Esophagus (tissue), 2 donors: ENCODE results near the gene LRRC36. TPM values are rescaled to one million over a fixed set of nuclear protein-coding genes. Genes with fewer than 3 reads are reported as not detected.

Experiments
- H3K27ac ChIP-seq, 2 donors: one replicate each; pipeline ENCODE4 v1.5.1; 2013; ENCODE audit warnings: low read depth in 2 of 2, mild to moderate bottlenecking in 2 of 2, inconsistent platforms in 1 of 2, low read length in 1 of 2, moderate library complexity in 1 of 2
- H3K27me3 ChIP-seq, 2 donors: one replicate each; pipeline ENCODE4 v1.6.1; 2013; ENCODE audit warnings: low read length in 2 of 2, control low read depth in 1 of 2, mild to moderate bottlenecking in 1 of 2; ENCODE audit not compliant: insufficient read depth in 2 of 2, control insufficient read depth in 1 of 2
- H3K36me3 ChIP-seq, 2 donors: one replicate each; pipeline ENCODE4 v1.6.1; 2013; ENCODE audit warnings: low read length in 1 of 2; ENCODE audit not compliant: control insufficient read depth in 2 of 2, insufficient read depth in 2 of 2
- H3K4me1 ChIP-seq, 2 donors: one replicate each; pipeline ENCODE4 v1.6.1; 2013; ENCODE audit warnings: low read length in 1 of 2; ENCODE audit not compliant: control insufficient read depth in 2 of 2, insufficient read depth in 2 of 2
- H3K4me3 ChIP-seq, 2 donors: one replicate each; pipeline ENCODE4 v1.5.1; 2013; ENCODE audit warnings: low read length in 2 of 2, mild to moderate bottlenecking in 2 of 2, low read depth in 1 of 2, moderate library complexity in 1 of 2
- H3K9me3 ChIP-seq, 2 donors: one replicate each; pipeline ENCODE4 v1.6.1; 2013; ENCODE audit warnings: mild to moderate bottlenecking in 2 of 2, low read depth in 1 of 2, low read length in 1 of 2, moderate library complexity in 1 of 2; ENCODE audit not compliant: control insufficient read depth in 2 of 2, insufficient read depth in 1 of 2
- WGBS, 2 donors: extraction: QIAGEN DNeasy Blood & Tissue Kit; methylation state at CpG; one replicate each; pipeline ENCODE4 v1.1.7; 2013; 5-methylcytosine and 5-hydroxymethylcytosine counted together
- polyA plus RNA-seq, 2 donors: library from polyadenylated mRNA; stranded (reverse); fragments of 200-250 nt; gene quantifications; one replicate each; pipeline ENCODE4 v1.2.3, GENCODE V29; 2013
- donor health status: healthy with polysubstance abuse.
- donor health status: Bipolar disorder and iron deficiency.

LRRC36 gene
- polyA plus RNA-seq, 2 donors: 0.02 TPM; not detected in 1

GRCh38 chr16:67425580-67425979 is 99.0 kb downstream of the LRRC36 start:
- 65 to 66% methylated on average over 4 of the region's 4 CpGs for WGBS, 2 donors

GRCh38 chr16:67426022-67426421 is 99.4 kb downstream of the LRRC36 start:
- Histone ChIP-seq H3K27ac (no peak overlapping the region), H3K4me3 (no peak overlapping the region), H3K4me1 (peaks cover 6 to 11% of the 10 kb centered on the region in 2 donors), H3K27me3 (no peaks in the 10 kb centered on the region), H3K9me3 (no peaks in the 10 kb centered on the region), H3K36me3 (no peaks in the 10 kb centered on the region)
- WGBS, 2 donors: 76 to 87% methylated on average over 7 of the region's 7 CpGs

More at GRCh38 chr16:67425580-67425979, 99.0 kb downstream of the LRRC36 start:
- H3K27ac ChIP-seq: no peak overlapping the region
- H3K9me3 ChIP-seq: no peaks in the 10 kb centered on the region
- no peak overlapping the region for H3K4me3 ChIP-seq
- peaks cover 6 to 11% of the 10 kb centered on the region in 2 donors for H3K4me1 ChIP-seq
- H3K36me3 ChIP-seq: no peaks in the 10 kb centered on the region
- no peaks in the 10 kb centered on the region for H3K27me3 ChIP-seq

- WGBS, 2 donors: 66 to 74% methylated on average over 7 of the region's 7 CpGs
These were observed 100.3 kb downstream of the LRRC36 start for GRCh38 chr16:67426950-67427349.

GRCh38 chr16:67428146-67428731 is 101.6 kb downstream of the LRRC36 start:
- H3K27ac ChIP-seq: peak overlapping the region in 1 of 2 donors; percentile 11
- H3K36me3 ChIP-seq: no peaks in the 10 kb centered on the region
- H3K9me3 ChIP-seq: no peaks in the 10 kb centered on the region
- WGBS, 2 donors: 16 to 17% methylated on average over 10 to 11 of the region's 11 CpGs
- H3K4me3 ChIP-seq: no peak overlapping the region
- H3K4me1 ChIP-seq: peaks cover 6 to 15% of the 10 kb centered on the region in 2 donors
- H3K27me3 ChIP-seq: no peaks in the 10 kb centered on the region

More at GRCh38 chr16:67426950-67427349, 100.3 kb downstream of the LRRC36 start:
- H3K4me3 ChIP-seq: no peak overlapping the region
- H3K27me3 ChIP-seq: no peaks in the 10 kb centered on the region
- H3K9me3 ChIP-seq: no peaks in the 10 kb centered on the region
- H3K36me3 ChIP-seq: no peaks in the 10 kb centered on the region
- no peak overlapping the region for H3K27ac ChIP-seq
- peaks cover 6 to 15% of the 10 kb centered on the region in 2 donors for H3K4me1 ChIP-seq

GRCh38 chr16:67429053-67429798 is 102.6 kb downstream of the LRRC36 start:
- H3K4me1 ChIP-seq: peaks cover 6 to 15% of the 10 kb centered on the region in 2 donors
- no peaks in the 10 kb centered on the region for H3K27me3 ChIP-seq
- no peaks in the 10 kb centered on the region for H3K9me3 ChIP-seq
- H3K36me3 ChIP-seq: no peaks in the 10 kb centered on the region
- 85 to 95% methylated on average over 3 of the region's 3 CpGs for WGBS, 2 donors
- H3K4me3 ChIP-seq: no peak overlapping the region
- H3K27ac ChIP-seq: no peak overlapping the region

GRCh38 chr16:67429799-67430503 is 103.3 kb downstream of the LRRC36 start:
- Histone ChIP-seq H3K9me3 (no peaks in the 10 kb centered on the region), H3K27ac (peak overlapping the region in 1 of 2 donors; percentile 53), H3K27me3 (no peaks in the 10 kb centered on the region), H3K36me3 (no peaks in the 10 kb centered on the region), H3K4me3 (peak overlapping the region; percentile 33 to 48), H3K4me1 (peaks cover 6 to 15% of the 10 kb centered on the region in 2 donors)
- 27 to 30% methylated on average over 13 of the region's 13 CpGs for WGBS, 2 donors

GRCh38 chr16:67430504-67430976 is 103.9 kb downstream of the LRRC36 start:
- peaks cover 0 to 1% of the 10 kb centered on the region in 2 donors for H3K36me3 ChIP-seq
- peak overlapping the region; percentile 33 to 48 for H3K4me3 ChIP-seq
- H3K4me1 ChIP-seq: peaks cover 6 to 15% of the 10 kb centered on the region in 2 donors
- H3K27ac ChIP-seq: peak overlapping the region; percentile 53 to 71
- no peaks in the 10 kb centered on the region for H3K9me3 ChIP-seq
- no peaks in the 10 kb centered on the region for H3K27me3 ChIP-seq
- WGBS, 2 donors: 2 to 3% methylated on average over 49 to 53 of the region's 53 CpGs

- 1 to 3% methylated on average over 31 to 87 of the region's 87 CpGs for WGBS, 2 donors
- peak within 1 kb of the TSS; percentile 71 to 84 for H3K27ac ChIP-seq
- H3K27me3 ChIP-seq: no peaks in the 10 kb centered on the region
- peaks cover 0 to 5% of the 10 kb centered on the region in 2 donors for H3K36me3 ChIP-seq
- peak within 1 kb of the TSS; percentile 33 to 48 for H3K4me3 ChIP-seq
- no peaks in the 10 kb centered on the region for H3K9me3 ChIP-seq
- H3K4me1 ChIP-seq: peaks cover 6 to 15% of the 10 kb centered on the region in 2 donors
These were observed 104.6 kb downstream of the LRRC36 start, which contains the start of gene HSD11B2 for GRCh38 chr16:67430977-67431774. HSD11B2 (plus strand) TSS chr16:67431121; CDS start chr16:67431249, 128 bp downstream.
